Liver (tissue), 9 donors: Measurements from ENCODE around the gene TTYH1. TPM values are rescaled to one million over a fixed set of nuclear protein-coding genes. Genes with fewer than 3 reads are reported as not detected.
A peak's percentile ranks its signal among the peaks of the same experiment; 100 is the strongest.
"Not testable (repeated sequence)": the region's sequence is repeated elsewhere in the genome, so short reads cannot be mapped to it uniquely, and the experiment has no call there.

ENCODE experiments used
- DNase-seq: peaks from one replicate; pipeline ENCODE4 v3.0.0-alpha.2; 2017; ENCODE audit warnings: low spot score
- H3K27ac ChIP-seq, 2 donors: one replicate each; pipeline ENCODE4 v1.7.0; 2013; ENCODE audit warnings: inconsistent platforms in 2 of 2, low read length in 2 of 2, control low read depth in 1 of 2, low read depth in 1 of 2, mild to moderate bottlenecking in 1 of 2
- H3K27me3 ChIP-seq, 4 donors: one replicate each; pipeline versions ENCODE4 v1.6.1 to v1.7.0; 2013; ENCODE audit warnings: low read length in 3 of 4, inconsistent platforms in 1 of 4, mild to moderate bottlenecking in 1 of 4, moderate library complexity in 1 of 4; ENCODE audit not compliant: control insufficient read depth in 4 of 4, insufficient read depth in 4 of 4
- H3K36me3 ChIP-seq, 4 donors: one replicate each; pipeline versions ENCODE4 v1.6.1 to v1.7.0; 2013; ENCODE audit warnings: low read length in 3 of 4, mild to moderate bottlenecking in 3 of 4, low read depth in 1 of 4, moderate library complexity in 1 of 4; ENCODE audit not compliant: control insufficient read depth in 4 of 4, insufficient read depth in 3 of 4
- H3K4me1 ChIP-seq, 4 donors: one replicate each; pipeline versions ENCODE4 v1.6.1 to v1.7.0; 2013; ENCODE audit warnings: low read length in 3 of 4, mild to moderate bottlenecking in 3 of 4, moderate library complexity in 1 of 4; ENCODE audit not compliant: control insufficient read depth in 4 of 4, insufficient read depth in 4 of 4
- H3K4me3 ChIP-seq, 3 donors: one replicate each; pipeline versions ENCODE4 v1.6.1 to v1.7.0; 2013; ENCODE audit warnings: low read length in 3 of 3, control low read depth in 1 of 3, low read depth in 1 of 3, mild to moderate bottlenecking in 1 of 3
- H3K9ac ChIP-seq, 2 donors: one replicate each; pipeline ENCODE4 v1.7.0; 2013; ENCODE audit warnings: low read length in 2 of 2, mild to moderate bottlenecking in 2 of 2, moderate library complexity in 2 of 2, control low read depth in 1 of 2, low read depth in 1 of 2
- H3K9me3 ChIP-seq, 4 donors: one replicate each; pipeline versions ENCODE4 v1.6.1 to v1.7.0; 2013; ENCODE audit warnings: low read length in 3 of 4; ENCODE audit not compliant: control insufficient read depth in 4 of 4
- ATF3 ChIP-seq: IDR thresholded peaks from 2 replicates; pipeline ENCODE4 v1.6.1; 2016; ENCODE audit warnings: antibody characterized with exemption
- EGR1 ChIP-seq, 2 donors: IDR thresholded peaks; 2 replicates each; pipeline ENCODE4 v1.6.1; 2016 to 2018; ENCODE audit warnings: antibody characterized with exemption in 2 of 2, low read depth in 2 of 2
- HNF4A ChIP-seq, 2 donors: conservative IDR thresholded peaks; 2 replicates each; pipeline ENCODE4 v1.6.1; 2016; ENCODE audit warnings: antibody characterized with exemption in 2 of 2, mild to moderate bottlenecking in 2 of 2
- HNF4G ChIP-seq: IDR thresholded peaks from 2 replicates; pipeline ENCODE4 v1.6.1; 2016; ENCODE audit warnings: antibody characterized with exemption
- JUND ChIP-seq, 2 donors: IDR thresholded peaks; 2 replicates each; pipeline ENCODE4 v1.6.1; 2016; ENCODE audit warnings: antibody characterized with exemption in 2 of 2
- MAX ChIP-seq: IDR thresholded peaks from 2 replicates; pipeline ENCODE4 v1.6.1; 2016; ENCODE audit warnings: antibody characterized with exemption
- NR2F2 ChIP-seq: IDR thresholded peaks from 2 replicates; pipeline ENCODE4 v1.6.1; 2016; ENCODE audit warnings: antibody characterized with exemption
- RAD21 ChIP-seq, 2 donors: IDR thresholded peaks; 2 replicates each; pipeline ENCODE4 v1.6.1; 2016; ENCODE audit warnings: antibody characterized with exemption in 2 of 2, mild to moderate bottlenecking in 2 of 2
- SP1 ChIP-seq: IDR thresholded peaks from 2 replicates; pipeline ENCODE4 v1.6.1; 2018; ENCODE audit warnings: antibody characterized with exemption, mild to moderate bottlenecking
- YY1 ChIP-seq: IDR thresholded peaks from 2 replicates; pipeline ENCODE4 v1.6.1; 2016; ENCODE audit warnings: antibody characterized with exemption, mild to moderate bottlenecking
- ZBTB33 ChIP-seq: IDR thresholded peaks from 2 replicates; pipeline ENCODE4 v1.6.1; 2016; ENCODE audit warnings: antibody characterized with exemption
- WGBS: extraction: QIAGEN DNeasy Blood & Tissue Kit; methylation state at CpG from one replicate; pipeline ENCODE4 v1.1.7; 2013; 5-methylcytosine and 5-hydroxymethylcytosine counted together
- polyA plus RNA-seq, 2 donors: library from polyadenylated mRNA; stranded (reverse) in 1 of 2; unstranded in 1 of 2; fragments of 200-250 nt in 1 of 2; fragments of >200 nt in 1 of 2; fragmentation: Nextera tagmentation in 1 of 2; extraction: Ambion mirVana in 1 of 2; gene quantifications; one replicate each; pipeline versions ENCODE4 v1.2.1 to v1.2.3, GENCODE V29; 2013 to 2015
- total RNA-seq, 2 donors: library from RNA; depleted of rRNA; stranded (reverse); fragments of >200 nt; gene quantifications; one replicate each; pipeline ENCODE4 v1.2.3, GENCODE V29; 2014
- donor health status: healthy.
- donor health status: healthy.
- donor health status: healthy.
- donor health status: healthy.
- donor health status: healthy.

Gene TTYH1
- total and polyA plus RNA-seq, 4 donors, result 0.28 to 1.1 (median 0.61) TPM

- TF ChIP-seq ZBTB33, result no peak
- TF ChIP-seq JUND (IDR thresholded peaks at IDR 0.05), result no peak
- TF ChIP-seq RAD21 (IDR thresholded peaks at IDR 0.05), result no peak
- peak; percentile 34 for TF ChIP-seq MAX
- no peak for TF ChIP-seq YY1
- no peak for TF ChIP-seq ATF3
- TF ChIP-seq NR2F2, result no peak
- peak; percentile 74 for TF ChIP-seq SP1
These were observed 49.6 kb downstream of the TTYH1 start (continued) for GRCh38 chr19:54464630-54465425.

GRCh38 chr19:54465426-54466109 is 50.3 kb downstream of the TTYH1 start:
- WGBS, result 71% methylated on average over 49 of the region's 49 CpGs
- H3K9me3 ChIP-seq, result no peaks in the 10 kb centered on the region
- DNase-seq, result no peak
- peak overlapping the region in 1 of 3 donors; percentile 61 for H3K4me3 ChIP-seq
- TF ChIP-seq MAX (no peak), RAD21 (IDR thresholded peaks at IDR 0.05) (no peak), NR2F2 (no peak), YY1 (no peak), EGR1 (IDR thresholded peaks at IDR 0.05; ENCODE audit: low read depth in 2 of 2) (no peak), HNF4A (conservative IDR thresholded peaks at IDR 0.05) (no peak), HNF4G (no peak)
- peaks cover 0 to 13% (median 9%) of the 10 kb centered on the region in 4 donors for H3K36me3 ChIP-seq
- no peak overlapping the region for H3K9ac ChIP-seq
- H3K4me1 ChIP-seq, result peaks cover 8 to 26% (median 17%) of the 10 kb centered on the region in 4 donors
- H3K27me3 ChIP-seq, result peaks cover 0 to 7% (median 0%) of the 10 kb centered on the region in 4 donors
- no peak overlapping the region for H3K27ac ChIP-seq

GRCh38 chr19:54466110-54466480 is 50.8 kb downstream of the TTYH1 start:
- H3K9me3 ChIP-seq, H3K27me3 ChIP-seq, H3K9ac ChIP-seq, DNase-seq, H3K27ac ChIP-seq, H3K4me3 ChIP-seq, H3K36me3 ChIP-seq: not testable (repeated sequence)
- WGBS, result 95% methylated on average over 14 of the region's 14 CpGs
- peaks cover 8 to 28% (median 17%) of the 10 kb centered on the region in 4 donors for H3K4me1 ChIP-seq

GRCh38 chr19:54469496-54469934 is 54.3 kb downstream of the TTYH1 start:
- no peak overlapping the region for H3K27ac ChIP-seq
- no peak overlapping the region for H3K9ac ChIP-seq
- H3K9me3 ChIP-seq, result no peaks in the 10 kb centered on the region
- no peak for DNase-seq
- peaks cover 0 to 7% (median 2%) of the 10 kb centered on the region in 4 donors for H3K27me3 ChIP-seq
- H3K4me3 ChIP-seq, result no peak overlapping the region
- TF ChIP-seq NR2F2 (peak; percentile 89), EGR1 (IDR thresholded peaks at IDR 0.05; ENCODE audit: low read depth in 2 of 2) (no peak)
- 40% methylated on average over 8 of the region's 8 CpGs for WGBS
- H3K36me3 ChIP-seq, result no peaks in the 10 kb centered on the region
- H3K4me1 ChIP-seq, result peaks cover 0 to 9% (median 4%) of the 10 kb centered on the region in 4 donors
